ENCODE data around the gene PRDM4.
"Not testable (repeated sequence)": the region's sequence is repeated elsewhere in the genome, so short reads cannot be mapped to it uniquely, and the experiment has no call there.

PRDM4 gene

GRCh38 chr12:107765316-107765715 lies 4.4 kb upstream of the PRDM4 start:
- DNase-seq, result no peak

GRCh38 chr12:107764626-107765025 lies 3.7 kb upstream of the PRDM4 start:
- DNase-seq, result no peak

- DNase-seq, result no peak
These were observed 1.9 kb upstream of the PRDM4 start for GRCh38 chr12:107762874-107763273.

- DNase-seq, result no peak
These were observed 566 bp upstream of the PRDM4 start for GRCh38 chr12:107761502-107761904.

- peak in 1 of 2 experiments; percentile 15 for DNase-seq
These were observed 629 bp downstream of the PRDM4 start for GRCh38 chr12:107760207-107760808.

- DNase-seq, result peak in 1 of 2 experiments; percentile 7
These were observed 1.5 kb downstream of the PRDM4 start for GRCh38 chr12:107759410-107759809.

GRCh38 chr12:107749083-107749482 lies 11.9 kb downstream of the PRDM4 start:
- DNase-seq, result no peak

GRCh38 chr12:107748472-107748871 lies 12.5 kb downstream of the PRDM4 start:
- no peak for DNase-seq

GRCh38 chr12:107736914-107737313 lies 24.0 kb downstream of the PRDM4 start:
- no peak for DNase-seq

- no peak for DNase-seq
These were observed 25.2 kb downstream of the PRDM4 start for GRCh38 chr12:107735763-107736162.

GRCh38 chr12:107734139-107734538 lies 26.8 kb downstream of the PRDM4 start:
- DNase-seq, result no peak

- no peak for DNase-seq
These were observed 28.6 kb downstream of the PRDM4 start for GRCh38 chr12:107732365-107732764.

- DNase-seq, result no peak
These were observed 29.6 kb downstream of the PRDM4 start for GRCh38 chr12:107731366-107731765.

- DNase-seq, result no peak
These were observed 30.2 kb downstream of the PRDM4 start for GRCh38 chr12:107730618-107731341.

- not testable (repeated sequence) for DNase-seq
These were observed 33.2 kb downstream of the PRDM4 start for GRCh38 chr12:107727742-107728141.

GRCh38 chr12:107727327-107727726 lies 33.6 kb downstream of the PRDM4 start:
- DNase-seq, result not testable (repeated sequence)

- DNase-seq, result no peak
These were observed 42.3 kb downstream of the PRDM4 start for GRCh38 chr12:107718606-107719005.

GRCh38 chr12:107715780-107716179 lies 45.2 kb downstream of the PRDM4 start:
- no peak for DNase-seq

- not testable (repeated sequence) for DNase-seq
These were observed 55.4 kb downstream of the PRDM4 start for GRCh38 chr12:107705522-107705921.

GRCh38 chr12:107704041-107704440 lies 56.9 kb downstream of the PRDM4 start:
- DNase-seq, result no peak

- no peak for DNase-seq
These were observed 58.8 kb downstream of the PRDM4 start for GRCh38 chr12:107702106-107702505.

GRCh38 chr12:107695772-107696171 lies 65.2 kb downstream of the PRDM4 start:
- DNase-seq, result not testable (repeated sequence)

GRCh38 chr12:107685360-107686248 lies 75.3 kb downstream of the PRDM4 start, which contains the start of gene PWP1:
TSS of gene PWP1 (plus strand) at chr12:107685799. CDS start at chr12:107685900, 101 bp downstream.
- peak; percentile 87 to 92 for DNase-seq

Measured in SHP77 (cell line).